HG03097 (cell line): ENCODE measurements around the gene KCNC1.

Experiments used
- ATAC-seq: cut with Tn5 transposase; IDR thresholded peaks from one replicate; pipeline ENCODE4 v1.9.1; 2021; ENCODE audit not compliant: unreplicated experiment, low FRiP score

The KCNC1 gene

GRCh38 chr11:17751558-17751957, 17.0 kb downstream of the KCNC1 start:
- ATAC-seq = no peak

GRCh38 chr11:17752144-17752543, 17.6 kb downstream of the KCNC1 start:
- no peak for ATAC-seq

GRCh38 chr11:17753153-17753552, 18.6 kb downstream of the KCNC1 start:
- ATAC-seq = no peak

GRCh38 chr11:17753641-17754040, 19.1 kb downstream of the KCNC1 start:
- ATAC-seq = no peak

GRCh38 chr11:17755891-17756290, 21.3 kb downstream of the KCNC1 start:
- no peak for ATAC-seq

- peak; percentile 63 for ATAC-seq
These were observed 25.8 kb downstream of the KCNC1 start for GRCh38 chr11:17760102-17761029.

- ATAC-seq = no peak
These were observed 27.9 kb downstream of the KCNC1 start for GRCh38 chr11:17762309-17762974.

- no peak for ATAC-seq
These were observed 28.7 kb downstream of the KCNC1 start for GRCh38 chr11:17763244-17763643.

GRCh38 chr11:17763703-17764102, 29.1 kb downstream of the KCNC1 start:
- no peak for ATAC-seq

- ATAC-seq = no peak
These were observed 30.1 kb downstream of the KCNC1 start for GRCh38 chr11:17764446-17765218.

GRCh38 chr11:17765356-17766072, 30.9 kb downstream of the KCNC1 start:
- ATAC-seq = no peak

- ATAC-seq = no peak
These were observed 31.4 kb downstream of the KCNC1 start for GRCh38 chr11:17766073-17766359.

- no peak for ATAC-seq
These were observed 32.0 kb downstream of the KCNC1 start for GRCh38 chr11:17766590-17766989.

GRCh38 chr11:17767301-17767885, 32.8 kb downstream of the KCNC1 start:
- no peak for ATAC-seq

- ATAC-seq = no peak
These were observed 33.3 kb downstream of the KCNC1 start for GRCh38 chr11:17767914-17768313.

GRCh38 chr11:17768547-17768946, 34.0 kb downstream of the KCNC1 start:
- no peak for ATAC-seq

GRCh38 chr11:17769218-17769617, 34.6 kb downstream of the KCNC1 start:
- no peak for ATAC-seq

GRCh38 chr11:17770048-17770652, 35.6 kb downstream of the KCNC1 start:
- ATAC-seq = no peak

GRCh38 chr11:17770917-17771316, 36.3 kb downstream of the KCNC1 start:
- no peak for ATAC-seq

GRCh38 chr11:17771415-17771814, 36.8 kb downstream of the KCNC1 start:
- no peak for ATAC-seq
